ENCODE results near the gene RANBP3.
"Not testable (repeated sequence)": the region's sequence is repeated elsewhere in the genome, so short reads cannot be mapped to it uniquely, and the experiment has no call there.

Gene RANBP3

DNA sequence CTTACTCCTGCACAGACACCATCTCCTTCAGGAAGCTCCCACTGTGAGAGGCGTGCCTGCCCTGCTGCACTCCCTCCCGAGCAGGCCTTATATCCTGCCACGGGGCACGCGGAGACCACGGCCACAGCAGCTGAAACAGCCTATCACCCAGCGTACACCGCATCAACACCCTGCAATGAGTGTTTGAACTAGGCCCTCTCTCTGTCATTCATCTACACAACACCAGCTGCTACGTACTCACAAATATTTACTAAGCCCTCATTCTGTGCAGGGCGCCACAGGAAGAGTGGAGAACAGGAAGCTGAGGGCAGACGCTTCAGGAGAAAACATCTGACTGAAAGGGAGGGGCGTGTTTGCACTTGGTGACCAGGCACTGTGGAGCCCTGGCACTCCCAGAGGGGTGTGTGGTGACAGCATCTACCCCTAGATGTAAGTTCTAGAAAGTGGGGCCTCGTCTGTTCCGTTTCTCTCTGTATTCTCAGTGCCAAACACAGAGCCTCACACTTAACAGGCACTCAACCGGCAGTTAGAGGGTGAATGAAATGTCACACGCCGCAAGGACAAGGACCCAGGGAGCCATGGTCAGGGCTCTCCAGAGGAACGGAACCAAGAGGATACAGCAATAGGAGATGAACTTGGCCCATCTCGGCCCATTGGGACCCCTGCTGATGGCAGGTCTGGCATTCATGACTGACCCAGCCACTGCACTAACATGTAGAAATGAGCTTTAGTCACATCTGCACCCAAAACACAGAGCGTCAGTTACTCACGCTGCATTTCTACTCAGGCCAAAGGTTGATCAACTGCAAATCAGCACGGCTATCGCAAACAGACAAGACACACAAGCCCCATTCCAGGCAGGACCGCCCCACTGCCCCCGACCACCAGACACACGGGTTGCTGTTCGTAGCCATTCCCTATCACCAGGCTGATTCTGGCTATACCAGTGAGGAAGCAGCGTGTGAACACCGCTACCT is 15.7 kb downstream of the RANBP3 start:
- TF ChIP-seq BACH2 (CRISPR knock-in tag; IDR thresholded peaks at IDR 0.05; ENCODE audit: borderline replicate concordance) (no peak), PPARA (CRISPR knock-in tag; IDR thresholded peaks at IDR 0.05; ENCODE audit: borderline replicate concordance) (no peak), TCF4 (CRISPR knock-in tag; IDR thresholded peaks at IDR 0.05; ENCODE audit: borderline replicate concordance) (no peak), ARNTL (CRISPR knock-in tag; IDR thresholded peaks at IDR 0.05; ENCODE audit: borderline replicate concordance, low read depth) (no peak)
- TF ChIP-seq, protein P1, sequence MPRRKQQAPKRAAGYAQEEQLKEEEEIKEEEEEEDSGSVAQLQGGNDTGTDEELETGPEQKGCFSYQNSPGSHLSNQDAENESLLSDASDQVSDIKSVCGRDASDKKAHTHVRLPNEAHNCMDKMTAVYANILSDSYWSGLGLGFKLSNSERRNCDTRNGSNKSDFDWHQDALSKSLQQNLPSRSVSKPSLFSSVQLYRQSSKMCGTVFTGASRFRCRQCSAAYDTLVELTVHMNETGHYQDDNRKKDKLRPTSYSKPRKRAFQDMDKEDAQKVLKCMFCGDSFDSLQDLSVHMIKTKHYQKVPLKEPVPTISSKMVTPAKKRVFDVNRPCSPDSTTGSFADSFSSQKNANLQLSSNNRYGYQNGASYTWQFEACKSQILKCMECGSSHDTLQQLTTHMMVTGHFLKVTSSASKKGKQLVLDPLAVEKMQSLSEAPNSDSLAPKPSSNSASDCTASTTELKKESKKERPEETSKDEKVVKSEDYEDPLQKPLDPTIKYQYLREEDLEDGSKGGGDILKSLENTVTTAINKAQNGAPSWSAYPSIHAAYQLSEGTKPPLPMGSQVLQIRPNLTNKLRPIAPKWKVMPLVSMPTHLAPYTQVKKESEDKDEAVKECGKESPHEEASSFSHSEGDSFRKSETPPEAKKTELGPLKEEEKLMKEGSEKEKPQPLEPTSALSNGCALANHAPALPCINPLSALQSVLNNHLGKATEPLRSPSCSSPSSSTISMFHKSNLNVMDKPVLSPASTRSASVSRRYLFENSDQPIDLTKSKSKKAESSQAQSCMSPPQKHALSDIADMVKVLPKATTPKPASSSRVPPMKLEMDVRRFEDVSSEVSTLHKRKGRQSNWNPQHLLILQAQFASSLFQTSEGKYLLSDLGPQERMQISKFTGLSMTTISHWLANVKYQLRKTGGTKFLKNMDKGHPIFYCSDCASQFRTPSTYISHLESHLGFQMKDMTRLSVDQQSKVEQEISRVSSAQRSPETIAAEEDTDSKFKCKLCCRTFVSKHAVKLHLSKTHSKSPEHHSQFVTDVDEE (CRISPR knock-in tag; IDR thresholded peaks at IDR 0.05), result no peak
- TF ChIP-seq, protein P2, sequence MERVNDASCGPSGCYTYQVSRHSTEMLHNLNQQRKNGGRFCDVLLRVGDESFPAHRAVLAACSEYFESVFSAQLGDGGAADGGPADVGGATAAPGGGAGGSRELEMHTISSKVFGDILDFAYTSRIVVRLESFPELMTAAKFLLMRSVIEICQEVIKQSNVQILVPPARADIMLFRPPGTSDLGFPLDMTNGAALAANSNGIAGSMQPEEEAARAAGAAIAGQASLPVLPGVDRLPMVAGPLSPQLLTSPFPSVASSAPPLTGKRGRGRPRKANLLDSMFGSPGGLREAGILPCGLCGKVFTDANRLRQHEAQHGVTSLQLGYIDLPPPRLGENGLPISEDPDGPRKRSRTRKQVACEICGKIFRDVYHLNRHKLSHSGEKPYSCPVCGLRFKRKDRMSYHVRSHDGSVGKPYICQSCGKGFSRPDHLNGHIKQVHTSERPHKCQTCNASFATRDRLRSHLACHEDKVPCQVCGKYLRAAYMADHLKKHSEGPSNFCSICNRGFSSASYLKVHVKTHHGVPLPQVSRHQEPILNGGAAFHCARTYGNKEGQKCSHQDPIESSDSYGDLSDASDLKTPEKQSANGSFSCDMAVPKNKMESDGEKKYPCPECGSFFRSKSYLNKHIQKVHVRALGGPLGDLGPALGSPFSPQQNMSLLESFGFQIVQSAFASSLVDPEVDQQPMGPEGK (CRISPR knock-in tag; IDR thresholded peaks at IDR 0.05; ENCODE audit: borderline replicate concordance), result no peak
- ATAC-seq, result no peak

DNA sequence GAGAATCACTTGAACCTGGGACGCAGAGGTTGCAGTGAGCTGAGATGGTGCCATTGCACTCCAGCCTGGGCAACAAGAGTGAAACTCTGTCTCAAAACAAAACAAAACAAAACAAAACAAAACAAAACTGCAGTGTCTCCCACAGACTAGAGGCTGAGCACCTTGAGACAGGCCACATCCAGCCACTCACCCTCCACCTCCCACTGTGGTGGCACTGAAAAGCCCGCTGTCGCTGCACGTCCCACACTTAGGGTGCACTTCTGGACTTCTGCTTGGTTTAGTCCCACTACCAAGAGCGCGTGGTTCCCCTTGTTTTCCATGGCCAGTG is 16.3 kb downstream of the RANBP3 start:
- not testable (repeated sequence) for ATAC-seq

DNA sequence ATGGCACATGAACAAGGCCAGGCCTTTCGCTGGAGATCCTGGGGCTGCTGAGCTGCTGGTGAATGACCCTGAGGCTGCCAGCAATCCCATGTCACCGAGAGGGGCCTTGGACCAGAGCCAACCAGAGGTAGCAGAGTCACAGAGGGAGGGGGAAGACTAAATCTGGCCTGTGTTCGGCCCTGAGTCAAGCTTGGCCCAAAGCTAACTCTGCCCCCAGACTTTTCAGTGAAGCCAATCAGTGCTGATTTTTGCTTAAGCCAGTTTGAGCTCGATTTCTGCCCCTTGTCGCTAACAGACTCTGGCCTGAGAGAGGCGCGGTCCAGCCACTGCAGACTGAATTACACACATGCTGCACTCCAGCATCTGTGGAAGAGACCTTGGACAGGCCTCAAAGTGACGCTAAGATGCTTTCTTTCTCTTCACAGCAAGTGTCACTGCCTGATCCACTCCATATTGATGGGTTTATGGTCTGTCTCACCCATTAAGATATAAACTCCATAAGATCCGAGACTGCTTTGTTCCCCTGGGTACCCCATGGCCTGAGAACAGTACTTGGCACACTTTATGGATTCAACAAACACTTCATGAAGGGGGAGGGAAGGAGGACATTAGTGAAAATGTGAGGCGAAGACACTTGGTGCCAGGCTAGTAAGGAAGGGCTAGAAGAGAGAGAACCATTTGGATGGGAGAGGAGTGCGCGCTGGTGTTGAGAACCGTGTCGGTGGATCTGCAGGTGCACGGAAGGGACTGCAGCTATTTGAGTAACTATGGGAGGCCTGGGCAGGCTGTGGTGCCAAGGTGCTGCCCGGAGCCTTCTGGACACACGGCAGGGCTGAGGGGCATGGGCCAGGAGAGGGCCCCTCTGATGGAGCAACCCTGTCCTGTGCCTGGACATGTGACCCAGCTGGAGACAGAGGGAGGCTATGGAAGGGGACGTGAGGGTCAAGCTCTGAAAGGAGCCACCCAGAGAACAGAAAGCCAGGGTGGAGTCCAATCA is 17.6 kb downstream of the RANBP3 start:
- TF ChIP-seq, protein P3, sequence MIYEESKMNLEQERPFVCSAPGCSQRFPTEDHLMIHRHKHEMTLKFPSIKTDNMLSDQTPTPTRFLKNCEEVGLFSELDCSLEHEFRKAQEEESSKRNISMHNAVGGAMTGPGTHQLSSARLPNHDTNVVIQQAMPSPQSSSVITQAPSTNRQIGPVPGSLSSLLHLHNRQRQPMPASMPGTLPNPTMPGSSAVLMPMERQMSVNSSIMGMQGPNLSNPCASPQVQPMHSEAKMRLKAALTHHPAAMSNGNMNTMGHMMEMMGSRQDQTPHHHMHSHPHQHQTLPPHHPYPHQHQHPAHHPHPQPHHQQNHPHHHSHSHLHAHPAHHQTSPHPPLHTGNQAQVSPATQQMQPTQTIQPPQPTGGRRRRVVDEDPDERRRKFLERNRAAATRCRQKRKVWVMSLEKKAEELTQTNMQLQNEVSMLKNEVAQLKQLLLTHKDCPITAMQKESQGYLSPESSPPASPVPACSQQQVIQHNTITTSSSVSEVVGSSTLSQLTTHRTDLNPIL (CRISPR knock-in tag; IDR thresholded peaks at IDR 0.05; ENCODE audit: low read depth), result no peak
- no peak for TF ChIP-seq ESRRG (CRISPR knock-in tag; IDR thresholded peaks at IDR 0.05)
- TF ChIP-seq TOX (CRISPR knock-in tag; IDR thresholded peaks at IDR 0.05; ENCODE audit: borderline replicate concordance), result no peak
- no peak for TF ChIP-seq BACH2 (CRISPR knock-in tag; IDR thresholded peaks at IDR 0.05; ENCODE audit: borderline replicate concordance)
- TF ChIP-seq, protein P4, sequence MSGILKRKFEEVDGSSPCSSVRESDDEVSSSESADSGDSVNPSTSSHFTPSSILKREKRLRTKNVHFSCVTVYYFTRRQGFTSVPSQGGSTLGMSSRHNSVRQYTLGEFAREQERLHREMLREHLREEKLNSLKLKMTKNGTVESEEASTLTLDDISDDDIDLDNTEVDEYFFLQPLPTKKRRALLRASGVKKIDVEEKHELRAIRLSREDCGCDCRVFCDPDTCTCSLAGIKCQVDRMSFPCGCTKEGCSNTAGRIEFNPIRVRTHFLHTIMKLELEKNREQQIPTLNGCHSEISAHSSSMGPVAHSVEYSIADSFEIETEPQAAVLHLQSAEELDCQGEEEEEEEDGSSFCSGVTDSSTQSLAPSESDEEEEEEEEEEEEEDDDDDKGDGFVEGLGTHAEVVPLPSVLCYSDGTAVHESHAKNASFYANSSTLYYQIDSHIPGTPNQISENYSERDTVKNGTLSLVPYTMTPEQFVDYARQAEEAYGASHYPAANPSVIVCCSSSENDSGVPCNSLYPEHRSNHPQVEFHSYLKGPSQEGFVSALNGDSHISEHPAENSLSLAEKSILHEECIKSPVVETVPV (CRISPR knock-in tag; IDR thresholded peaks at IDR 0.05), result no peak
- TF ChIP-seq ZC3H10 (CRISPR knock-in tag; IDR thresholded peaks at IDR 0.05), result no peak
- TF ChIP-seq, protein P2 (CRISPR knock-in tag; IDR thresholded peaks at IDR 0.05; ENCODE audit: borderline replicate concordance), result no peak
- TF ChIP-seq, protein P1 (CRISPR knock-in tag; IDR thresholded peaks at IDR 0.05), result no peak
- no peak for TF ChIP-seq RARB (CRISPR knock-in tag; IDR thresholded peaks at IDR 0.05)
- TF ChIP-seq GLIS3 (CRISPR knock-in tag; IDR thresholded peaks at IDR 0.05), result no peak
- no peak for TF ChIP-seq SNAI2 (CRISPR knock-in tag; IDR thresholded peaks at IDR 0.05)
- no peak for TF ChIP-seq CSDC2 (CRISPR knock-in tag; IDR thresholded peaks at IDR 0.05)
- no peak for TF ChIP-seq TCF4 (CRISPR knock-in tag; IDR thresholded peaks at IDR 0.05; ENCODE audit: borderline replicate concordance)
- no peak for TF ChIP-seq PPARA (CRISPR knock-in tag; IDR thresholded peaks at IDR 0.05; ENCODE audit: borderline replicate concordance)
- no peak for TF ChIP-seq ZNF70 (CRISPR knock-in tag; IDR thresholded peaks at IDR 0.05)
- TF ChIP-seq ZFP3 (CRISPR knock-in tag; IDR thresholded peaks at IDR 0.05), result no peak
- no peak for TF ChIP-seq ARNTL (CRISPR knock-in tag; IDR thresholded peaks at IDR 0.05; ENCODE audit: borderline replicate concordance, low read depth)
- no peak for TF ChIP-seq ZNF565 (CRISPR knock-in tag; conservative IDR thresholded peaks at IDR 0.05; ENCODE audit: low read depth)
- ATAC-seq, result peak; percentile 37; the same call in 2 of the 3 replicates

All from SK-N-SH treated with all-trans-retinoic acid at 6 μM for 48 hours (cell line).